Measurements from ENCODE around the gene RAP1B. TPM values are rescaled to one million over a fixed set of nuclear protein-coding genes. Genes with fewer than 3 reads are reported as not detected.

Gene RAP1B
- total RNA-seq, 2 donors from 2014 or later: 105 to 145 TPM

DNA sequence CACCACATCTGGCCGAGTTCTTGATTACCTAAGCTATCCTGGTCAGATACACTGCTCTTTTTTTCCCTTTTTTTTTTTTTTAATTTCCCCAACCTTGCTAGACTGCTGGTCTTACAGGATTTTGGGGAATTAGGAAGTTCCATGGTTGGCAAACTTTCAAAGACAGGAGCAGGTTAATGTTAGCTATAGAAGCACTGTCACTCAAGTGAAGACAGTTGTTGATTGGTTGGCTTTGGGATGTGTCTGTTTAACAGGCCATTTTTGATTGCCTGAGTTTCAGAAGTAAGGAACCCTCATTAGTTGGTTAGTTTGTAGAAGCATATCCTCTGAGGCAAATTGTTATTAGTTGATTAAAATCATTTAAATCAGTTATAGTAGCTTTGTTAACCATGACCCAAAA, 36.8 kb downstream of the RAP1B start:
- no peak for DNase-seq (ENCODE audit: low spot score)
- H3K9me3 ChIP-seq: no peaks in the 10 kb centered on the region
- H3K4me1 ChIP-seq (replicated peaks): no peaks in the 10 kb centered on the region
- no peaks in the 10 kb centered on the region for H3K27me3 ChIP-seq (replicated peaks; ENCODE audit: insufficient read depth)
- no peaks in the 10 kb centered on the region for H3K36me3 ChIP-seq
- H3K4me3 ChIP-seq: no peak overlapping the region
- WGBS: 94% methylated on average over 1 of the region's 1 CpG
- TF ChIP-seq POLR2AphosphoS5 (IDR thresholded peaks at IDR 0.05): no peak
- TF ChIP-seq POLR2A (IDR thresholded peaks at IDR 0.05): no peak
- TF ChIP-seq, protein P1, sequence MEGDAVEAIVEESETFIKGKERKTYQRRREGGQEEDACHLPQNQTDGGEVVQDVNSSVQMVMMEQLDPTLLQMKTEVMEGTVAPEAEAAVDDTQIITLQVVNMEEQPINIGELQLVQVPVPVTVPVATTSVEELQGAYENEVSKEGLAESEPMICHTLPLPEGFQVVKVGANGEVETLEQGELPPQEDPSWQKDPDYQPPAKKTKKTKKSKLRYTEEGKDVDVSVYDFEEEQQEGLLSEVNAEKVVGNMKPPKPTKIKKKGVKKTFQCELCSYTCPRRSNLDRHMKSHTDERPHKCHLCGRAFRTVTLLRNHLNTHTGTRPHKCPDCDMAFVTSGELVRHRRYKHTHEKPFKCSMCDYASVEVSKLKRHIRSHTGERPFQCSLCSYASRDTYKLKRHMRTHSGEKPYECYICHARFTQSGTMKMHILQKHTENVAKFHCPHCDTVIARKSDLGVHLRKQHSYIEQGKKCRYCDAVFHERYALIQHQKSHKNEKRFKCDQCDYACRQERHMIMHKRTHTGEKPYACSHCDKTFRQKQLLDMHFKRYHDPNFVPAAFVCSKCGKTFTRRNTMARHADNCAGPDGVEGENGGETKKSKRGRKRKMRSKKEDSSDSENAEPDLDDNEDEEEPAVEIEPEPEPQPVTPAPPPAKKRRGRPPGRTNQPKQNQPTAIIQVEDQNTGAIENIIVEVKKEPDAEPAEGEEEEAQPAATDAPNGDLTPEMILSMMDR (IDR thresholded peaks at IDR 0.05): no peak
- H3K27ac ChIP-seq: no peak overlapping the region
- intact Hi-C loops (cut with DNase I): no loop called here

GRCh38 chr12:68648179-68648578, 37.5 kb downstream of the RAP1B start:
- Histone ChIP-seq H3K4me3 (no peak overlapping the region), H3K36me3 (no peaks in the 10 kb centered on the region), H3K27me3 (replicated peaks; ENCODE audit: insufficient read depth) (no peaks in the 10 kb centered on the region), H3K4me1 (replicated peaks) (no peaks in the 10 kb centered on the region), H3K9me3 (no peaks in the 10 kb centered on the region), H3K27ac (no peak overlapping the region)
- 69% methylated on average over 3 of the region's 3 CpGs for WGBS
- TF ChIP-seq POLR2AphosphoS5 (IDR thresholded peaks at IDR 0.05): no peak
- TF ChIP-seq, protein P1 (IDR thresholded peaks at IDR 0.05): no peak
- TF ChIP-seq POLR2A (IDR thresholded peaks at IDR 0.05): no peak
- no peak for DNase-seq (ENCODE audit: low spot score)
- intact Hi-C loops (cut with DNase I): no loop called here

GRCh38 chr12:68665016-68665569, 54.4 kb downstream of the RAP1B start:
- Histone ChIP-seq H3K4me3 (no peak overlapping the region), H3K27ac (no peak overlapping the region), H3K4me1 (replicated peaks) (no peaks in the 10 kb centered on the region), H3K27me3 (replicated peaks; ENCODE audit: insufficient read depth) (no peaks in the 10 kb centered on the region), H3K9me3 (no peaks in the 10 kb centered on the region), H3K36me3 (no peaks in the 10 kb centered on the region)
- no peak for TF ChIP-seq POLR2A (IDR thresholded peaks at IDR 0.05)
- TF ChIP-seq, protein P1 (IDR thresholded peaks at IDR 0.05): peak in 1 of 4 experiments; percentile 17
- intact Hi-C loops (cut with DNase I): no loop called here
- no peak for DNase-seq (ENCODE audit: low spot score)
- WGBS: 77% methylated on average over 3 of the region's 3 CpGs

DNA sequence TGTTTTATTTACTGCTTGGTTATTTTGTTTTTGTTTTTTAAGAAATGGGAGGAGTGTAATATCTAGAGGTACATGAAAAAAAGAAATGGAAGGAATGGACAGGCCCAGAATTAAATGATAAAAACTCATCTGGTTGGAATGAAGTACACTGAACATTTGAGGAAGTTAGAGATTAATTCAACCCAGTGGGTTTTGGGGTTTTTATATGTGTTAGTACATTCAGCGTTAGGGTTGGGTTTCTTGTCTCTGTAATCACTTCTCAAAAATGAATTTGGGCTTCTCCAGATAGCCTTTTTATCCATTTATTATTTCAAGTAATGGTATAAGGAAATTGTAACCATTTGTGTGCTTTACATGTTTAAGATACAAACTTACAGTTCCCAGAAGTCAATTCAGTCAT, 56.6 kb downstream of the RAP1B start:
- DNase-seq (ENCODE audit: low spot score): no peak
- no peaks in the 10 kb centered on the region for H3K4me1 ChIP-seq (replicated peaks)
- H3K36me3 ChIP-seq: no peaks in the 10 kb centered on the region
- H3K27me3 ChIP-seq (replicated peaks; ENCODE audit: insufficient read depth): no peaks in the 10 kb centered on the region
- no peaks in the 10 kb centered on the region for H3K9me3 ChIP-seq
- intact Hi-C loops (cut with DNase I): no loop called here
- 89% methylated on average over 1 of the region's 1 CpG for WGBS
- H3K4me3 ChIP-seq: no peak overlapping the region
- H3K27ac ChIP-seq: no peak overlapping the region
- TF ChIP-seq, protein P1 (IDR thresholded peaks at IDR 0.05): no peak

DNA sequence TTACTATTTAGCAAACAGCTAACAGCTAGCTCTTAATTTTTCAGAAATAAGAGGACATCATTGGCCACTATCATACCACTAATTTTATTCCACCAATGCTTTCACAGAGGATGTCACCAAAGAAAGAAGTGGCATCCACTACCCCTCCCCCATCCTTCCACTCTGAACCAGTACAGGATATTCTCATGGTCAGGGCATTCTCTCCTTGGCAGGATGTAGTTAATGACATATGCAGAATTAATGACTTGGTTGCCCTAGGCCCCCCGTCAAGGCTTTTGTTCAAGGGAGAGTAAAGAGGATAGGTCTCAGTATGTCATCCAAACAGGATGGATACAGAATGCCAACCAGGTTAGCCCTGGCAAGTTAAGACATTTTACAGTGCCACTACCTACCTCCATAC, 57.2 kb downstream of the RAP1B start:
- no peaks in the 10 kb centered on the region for H3K4me1 ChIP-seq (replicated peaks)
- H3K9me3 ChIP-seq: no peaks in the 10 kb centered on the region
- no peak for DNase-seq (ENCODE audit: low spot score)
- H3K27ac ChIP-seq: no peak overlapping the region
- no peak overlapping the region for H3K4me3 ChIP-seq
- no peak for TF ChIP-seq POLR2A (IDR thresholded peaks at IDR 0.05)
- TF ChIP-seq, protein P1 (IDR thresholded peaks at IDR 0.05): no peak
- TF ChIP-seq POLR2AphosphoS5 (IDR thresholded peaks at IDR 0.05): no peak
- no peaks in the 10 kb centered on the region for H3K27me3 ChIP-seq (replicated peaks; ENCODE audit: insufficient read depth)
- no peaks in the 10 kb centered on the region for H3K36me3 ChIP-seq
- intact Hi-C loops (cut with DNase I): no loop called here
- 40% methylated on average over 1 of the region's 1 CpG for WGBS

All from prostate gland (tissue), 2 donors.